ENCODE measurements around the gene IFITM1.
A peak's percentile ranks its signal among the peaks of the same experiment; 100 is the strongest.
"Not testable (repeated sequence)": the region's sequence is repeated elsewhere in the genome, so short reads cannot be mapped to it uniquely, and the experiment has no call there.

Gene IFITM1

DNA sequence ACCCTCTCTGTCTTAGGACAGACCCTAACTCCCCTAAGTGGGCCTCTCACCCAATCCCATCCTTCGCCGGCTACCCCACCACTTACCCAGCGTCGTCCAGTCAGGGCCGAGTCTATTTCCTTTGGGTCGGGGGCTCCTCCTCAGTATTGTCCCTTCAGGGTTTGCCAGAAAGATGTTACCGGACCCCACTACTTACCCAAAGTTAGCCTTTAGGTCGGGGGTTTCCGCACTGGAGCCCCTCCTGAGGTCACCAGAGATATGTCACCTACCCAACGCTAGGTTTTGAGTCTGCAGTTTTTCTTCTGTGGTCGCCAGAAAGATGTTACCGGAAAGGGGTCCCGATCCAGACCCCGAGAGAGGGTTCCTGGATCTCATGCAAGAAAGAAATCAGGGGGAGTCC is 37.6 kb downstream of the IFITM1 start:
- H3K9me3 Mint-ChIP-seq = no peaks in the 10 kb centered on the region
- no peak overlapping the region for H3K4me3 Mint-ChIP-seq
- H3K36me3 Mint-ChIP-seq = no peaks in the 10 kb centered on the region
- peak overlapping the region; percentile 77 for H3K27ac Mint-ChIP-seq
- peaks cover 45% of the 10 kb centered on the region for H3K4me1 Mint-ChIP-seq
- no peaks in the 10 kb centered on the region for H3K27me3 Mint-ChIP-seq

DNA sequence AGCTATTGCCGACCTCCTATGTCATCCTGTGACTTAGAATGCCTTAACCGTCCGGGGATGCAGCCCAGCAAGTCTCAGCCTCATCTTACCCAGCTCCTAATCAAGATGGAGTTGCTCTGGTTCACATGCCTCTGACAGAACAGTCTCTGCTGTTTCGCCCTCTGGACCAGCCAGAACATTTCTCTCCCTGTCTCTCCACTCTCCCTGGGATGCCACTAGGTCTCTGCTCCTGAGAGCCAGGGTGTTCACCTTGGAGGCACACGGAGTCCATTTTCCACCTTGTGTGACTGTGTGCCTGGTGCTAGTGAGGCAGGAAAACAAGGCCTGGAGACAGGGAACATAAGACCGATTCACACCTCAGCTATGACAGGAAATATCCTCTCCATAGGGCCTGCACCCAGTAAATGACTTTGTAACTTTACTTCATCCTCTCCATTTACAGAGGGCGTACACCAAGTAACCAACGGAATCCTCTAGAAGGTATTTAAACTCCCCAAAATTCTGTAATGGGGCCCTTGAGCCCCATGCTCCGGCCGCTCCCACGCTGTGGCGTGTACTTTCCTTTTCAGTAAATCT is 38.7 kb downstream of the IFITM1 start:
- H3K9me3 Mint-ChIP-seq = no peaks in the 10 kb centered on the region
- H3K4me1 Mint-ChIP-seq = peaks cover 45% of the 10 kb centered on the region
- H3K36me3 Mint-ChIP-seq = no peaks in the 10 kb centered on the region
- H3K27me3 Mint-ChIP-seq = no peaks in the 10 kb centered on the region
- no peak overlapping the region for H3K4me3 Mint-ChIP-seq
- peak overlapping the region; percentile 73 for H3K27ac Mint-ChIP-seq

GRCh38 chr11:353179-353873 is 39.5 kb downstream of the IFITM1 start:
- Mint-ChIP-seq H3K9me3 (no peaks in the 10 kb centered on the region), H3K27me3 (no peaks in the 10 kb centered on the region), H3K4me1 (peaks cover 45% of the 10 kb centered on the region), H3K27ac (peak overlapping the region; percentile 85), H3K4me3 (peak overlapping the region; percentile 3), H3K36me3 (no peaks in the 10 kb centered on the region)

- Mint-ChIP-seq H3K27ac (peak overlapping the region; percentile 92), H3K4me3 (peak overlapping the region; percentile 80), H3K4me1 (peaks cover 42% of the 10 kb centered on the region), H3K9me3 (no peaks in the 10 kb centered on the region), H3K36me3 (no peaks in the 10 kb centered on the region), H3K27me3 (no peaks in the 10 kb centered on the region)
Observed at GRCh38 chr11:355581-356458, 42.0 kb downstream of the IFITM1 start.

- no peaks in the 10 kb centered on the region for H3K27me3 Mint-ChIP-seq
- peaks cover 34% of the 10 kb centered on the region for H3K4me1 Mint-ChIP-seq
- no peak overlapping the region for H3K27ac Mint-ChIP-seq
- no peaks in the 10 kb centered on the region for H3K9me3 Mint-ChIP-seq
- H3K36me3 Mint-ChIP-seq = no peaks in the 10 kb centered on the region
- no peak overlapping the region for H3K4me3 Mint-ChIP-seq
Observed at GRCh38 chr11:356610-357009, 42.8 kb downstream of the IFITM1 start.

DNA sequence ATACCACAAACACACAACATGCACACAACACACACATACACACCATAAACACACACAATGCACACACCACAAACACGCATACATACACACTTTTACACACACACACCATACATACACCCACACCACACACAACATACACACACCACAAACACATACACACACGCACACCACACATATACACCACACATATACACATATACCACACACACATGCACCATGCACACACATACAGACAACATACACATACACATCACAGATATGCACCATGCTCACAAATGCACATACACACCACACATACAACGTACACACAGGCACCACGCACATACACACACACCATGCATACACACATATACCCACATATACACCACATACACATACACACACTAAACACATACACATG is 43.7 kb downstream of the IFITM1 start:
- no peak overlapping the region for H3K4me3 Mint-ChIP-seq
- H3K4me1 Mint-ChIP-seq = peaks cover 29% of the 10 kb centered on the region
- H3K27ac Mint-ChIP-seq = no peak overlapping the region
- no peaks in the 10 kb centered on the region for H3K36me3 Mint-ChIP-seq
- no peaks in the 10 kb centered on the region for H3K9me3 Mint-ChIP-seq
- H3K27me3 Mint-ChIP-seq = no peaks in the 10 kb centered on the region

GRCh38 chr11:358129-358800 is 44.4 kb downstream of the IFITM1 start:
- no peak overlapping the region for H3K27ac Mint-ChIP-seq

DNA sequence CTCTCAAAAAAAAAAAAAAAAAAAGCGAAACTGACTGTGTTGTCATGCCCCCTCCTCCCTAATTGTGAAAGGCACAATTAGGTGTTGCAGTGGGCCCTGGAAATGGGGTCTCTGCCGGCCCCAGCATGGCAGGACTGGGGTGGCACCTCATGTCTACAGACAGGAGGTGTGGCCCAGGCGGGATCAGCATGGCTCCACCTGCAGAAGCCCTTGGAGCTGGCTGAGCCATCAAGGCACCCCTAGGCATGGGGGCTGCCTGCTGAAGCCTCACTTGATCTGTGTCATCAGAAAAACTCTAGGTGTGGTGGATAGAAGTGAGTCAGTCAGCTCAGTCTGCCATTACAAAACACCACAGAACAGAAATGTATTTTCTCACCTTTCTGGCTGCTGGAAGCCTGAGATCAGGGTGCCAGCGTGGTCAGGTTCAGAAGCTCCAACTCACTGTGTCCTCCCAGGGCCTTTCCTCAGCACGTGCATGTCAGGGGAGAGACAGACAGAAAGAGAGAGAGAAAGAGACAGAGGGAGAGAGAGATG is 45.4 kb downstream of the IFITM1 start:
- no peak overlapping the region for H3K4me3 Mint-ChIP-seq
- no peaks in the 10 kb centered on the region for H3K9me3 Mint-ChIP-seq
- peaks cover 14% of the 10 kb centered on the region for H3K4me1 Mint-ChIP-seq
- no peaks in the 10 kb centered on the region for H3K36me3 Mint-ChIP-seq
- H3K27me3 Mint-ChIP-seq = no peaks in the 10 kb centered on the region
- H3K27ac Mint-ChIP-seq = peak overlapping the region; percentile 9

More at GRCh38 chr11:358129-358800, 44.4 kb downstream of the IFITM1 start:
- no peaks in the 10 kb centered on the region for H3K36me3 Mint-ChIP-seq
- H3K4me1 Mint-ChIP-seq = peaks cover 22% of the 10 kb centered on the region
- H3K9me3 Mint-ChIP-seq = no peaks in the 10 kb centered on the region
- H3K4me3 Mint-ChIP-seq = no peak overlapping the region
- H3K27me3 Mint-ChIP-seq = no peaks in the 10 kb centered on the region

DNA sequence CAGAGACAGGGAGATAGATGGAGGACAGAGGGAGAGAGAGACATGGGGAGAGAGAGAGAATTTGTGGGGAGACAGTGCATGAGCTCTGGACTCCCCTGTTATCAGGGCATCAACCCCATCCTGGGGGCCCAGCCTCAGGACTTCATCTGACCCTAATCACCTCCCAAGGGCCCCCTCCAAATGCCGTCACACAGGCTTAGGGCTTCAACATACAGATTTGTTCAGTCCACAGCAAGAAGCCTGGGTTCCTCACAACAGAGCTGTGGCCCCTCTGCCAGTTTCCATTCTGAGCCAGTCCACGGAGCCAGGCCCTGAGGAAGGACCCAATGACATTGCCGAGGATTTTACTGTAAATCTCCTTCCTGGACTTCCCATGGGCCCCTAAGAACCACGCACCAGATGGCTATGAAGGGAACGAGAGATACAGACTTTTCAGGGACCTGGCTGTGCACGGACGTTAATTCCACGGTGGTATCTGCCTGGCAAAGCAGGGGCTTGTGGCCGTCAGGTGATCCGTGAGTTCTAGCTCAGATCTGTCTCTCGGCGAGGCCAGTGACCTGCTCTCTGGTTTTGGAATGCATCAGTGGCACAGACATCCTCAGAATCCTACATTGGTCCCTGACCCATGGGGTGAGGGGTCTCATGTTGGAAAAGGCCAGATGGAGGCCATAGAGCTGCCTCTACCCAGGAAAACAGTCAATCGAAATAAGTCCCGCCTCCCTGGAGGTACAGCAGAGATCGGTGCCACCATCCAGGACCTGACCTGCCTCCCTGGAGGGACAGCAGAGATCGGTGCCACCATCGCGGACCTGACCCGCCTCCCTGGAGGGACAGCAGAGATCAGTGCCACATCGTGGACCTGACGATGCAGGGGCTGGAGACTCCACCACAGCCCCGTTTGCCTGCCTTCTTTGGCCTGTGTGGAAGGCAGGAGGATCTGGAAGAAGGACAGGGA is 46.8 kb downstream of the IFITM1 start:
- Mint-ChIP-seq H3K4me3 (no peak overlapping the region), H3K27me3 (no peaks in the 10 kb centered on the region), H3K36me3 (no peaks in the 10 kb centered on the region), H3K9me3 (no peaks in the 10 kb centered on the region), H3K4me1 (peaks cover 4% of the 10 kb centered on the region), H3K27ac (no peak overlapping the region)

GRCh38 chr11:362642-363442 is 49.0 kb downstream of the IFITM1 start:
- Mint-ChIP-seq H3K4me3 (no peak overlapping the region), H3K4me1 (peaks cover 5% of the 10 kb centered on the region), H3K36me3 (no peaks in the 10 kb centered on the region), H3K27me3 (peaks cover 8% of the 10 kb centered on the region), H3K27ac (peak overlapping the region; percentile 35), H3K9me3 (no peaks in the 10 kb centered on the region)

DNA sequence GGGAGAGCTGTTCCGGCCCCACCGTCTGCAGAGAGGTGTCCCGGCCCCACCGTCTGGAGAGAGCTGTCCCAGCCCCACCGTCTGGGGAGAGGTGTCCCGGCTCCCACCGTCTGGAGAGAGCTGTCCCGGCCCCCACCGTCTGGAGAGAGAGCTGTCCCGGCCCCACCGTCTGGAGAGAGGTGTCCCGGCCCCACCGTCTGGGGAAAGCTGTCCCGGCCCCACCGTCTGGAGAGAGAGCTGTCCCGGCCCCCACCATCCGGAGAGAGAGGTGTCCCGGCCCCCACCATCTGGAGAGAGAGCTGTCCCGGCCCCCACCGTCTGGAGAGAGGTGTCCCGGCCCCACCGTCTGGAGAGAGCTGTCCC is 49.6 kb downstream of the IFITM1 start:
- H3K4me3 Mint-ChIP-seq, H3K9me3 Mint-ChIP-seq, H3K36me3 Mint-ChIP-seq, H3K27ac Mint-ChIP-seq: not testable (repeated sequence)
- Mint-ChIP-seq H3K4me1 (peaks cover 11% of the 10 kb centered on the region), H3K27me3 (peaks cover 12% of the 10 kb centered on the region)

GRCh38 chr11:363948-364761 is 50.3 kb downstream of the IFITM1 start:
- Mint-ChIP-seq H3K4me3 (no peak overlapping the region), H3K4me1 (peaks cover 14% of the 10 kb centered on the region), H3K27ac (no peak overlapping the region)

More at GRCh38 chr11:363948-364761, 50.3 kb downstream of the IFITM1 start:
- Mint-ChIP-seq H3K27me3 (peaks cover 14% of the 10 kb centered on the region), H3K36me3 (no peaks in the 10 kb centered on the region), H3K9me3 (no peaks in the 10 kb centered on the region)

Data from activated naive CD4-positive, alpha-beta T cell treated with anti-CD3 and anti-CD28 coated beads, Interleukin-2, amount 50 U/mL, for 24 hours (primary cell).